Measurements from ENCODE around the gene LTBR. TPM values are rescaled to one million over a fixed set of nuclear protein-coding genes. Genes with fewer than 3 reads are reported as not detected.
A peak's percentile ranks its signal among the peaks of the same experiment; 100 is the strongest.

LTBR gene
- total and polyA plus RNA-seq, 10 of the 15 experiments (the other 5 are each of a cell fraction or from before 2014, with no cell fraction given) = 0.24 to 0.44 TPM; not detected in 8

DNA sequence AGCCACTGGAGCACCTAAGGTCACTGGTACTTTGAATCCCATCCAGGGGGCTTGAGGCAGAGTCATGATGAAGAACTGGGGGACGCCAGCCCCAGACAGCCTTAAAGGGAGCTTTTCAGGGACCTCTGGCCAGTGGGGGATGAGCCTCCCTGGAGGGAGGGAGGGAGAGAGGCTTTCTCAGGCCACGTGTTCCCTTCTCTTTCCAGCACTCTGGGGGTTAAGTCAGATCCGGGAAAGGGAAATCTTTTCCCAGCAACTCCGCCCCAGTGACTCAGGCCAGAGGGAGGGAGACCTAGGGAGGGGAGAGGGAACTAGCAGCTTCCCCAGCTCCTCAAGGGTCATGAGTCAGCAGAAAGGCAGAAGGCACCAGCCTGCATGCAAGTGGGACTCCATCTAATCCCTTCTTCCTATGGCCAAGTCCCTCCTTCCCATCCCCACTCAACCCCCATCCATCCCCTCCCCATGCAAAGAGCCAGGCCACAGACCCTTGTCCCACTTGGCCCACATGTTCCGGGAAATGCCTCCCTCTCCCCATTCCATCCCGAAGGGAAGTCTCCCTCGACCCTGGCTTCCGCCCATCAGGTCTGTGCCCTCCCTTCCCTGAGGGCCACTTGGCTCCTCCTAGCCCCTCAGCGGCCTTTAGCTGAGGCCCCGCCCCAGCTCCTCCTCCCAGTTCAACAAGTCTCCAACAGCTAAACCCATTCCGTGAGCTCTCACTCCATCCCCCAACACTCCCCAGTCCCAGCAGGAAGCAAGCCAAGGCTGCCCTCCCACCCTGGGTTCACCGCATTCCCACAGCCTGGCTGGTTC lies 47.7 kb upstream of the LTBR start (continued):
- TF ChIP-seq, protein P1, sequence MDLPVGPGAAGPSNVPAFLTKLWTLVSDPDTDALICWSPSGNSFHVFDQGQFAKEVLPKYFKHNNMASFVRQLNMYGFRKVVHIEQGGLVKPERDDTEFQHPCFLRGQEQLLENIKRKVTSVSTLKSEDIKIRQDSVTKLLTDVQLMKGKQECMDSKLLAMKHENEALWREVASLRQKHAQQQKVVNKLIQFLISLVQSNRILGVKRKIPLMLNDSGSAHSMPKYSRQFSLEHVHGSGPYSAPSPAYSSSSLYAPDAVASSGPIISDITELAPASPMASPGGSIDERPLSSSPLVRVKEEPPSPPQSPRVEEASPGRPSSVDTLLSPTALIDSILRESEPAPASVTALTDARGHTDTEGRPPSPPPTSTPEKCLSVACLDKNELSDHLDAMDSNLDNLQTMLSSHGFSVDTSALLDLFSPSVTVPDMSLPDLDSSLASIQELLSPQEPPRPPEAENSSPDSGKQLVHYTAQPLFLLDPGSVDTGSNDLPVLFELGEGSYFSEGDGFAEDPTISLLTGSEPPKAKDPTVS (IDR thresholded peaks at IDR 0.05; ENCODE audit: low read depth, low read length) = no peak
- TF ChIP-seq ZSCAN29 (IDR thresholded peaks at IDR 0.05) (no peak), BACH1 (IDR thresholded peaks at IDR 0.05; ENCODE audit: borderline replicate concordance) (peak; percentile 71; the same call in 1 of the 2 replicates), NFIC (IDR thresholded peaks at IDR 0.05; ENCODE audit: low read depth, low read length) (no peak; the same call in 1 of the 2 replicates), RAD51 (IDR thresholded peaks at IDR 0.05) (peak; percentile 37; the same call in 1 of the 2 replicates), HDGF (IDR thresholded peaks at IDR 0.05) (peak; percentile 53; the same call in 1 of the 2 replicates), EED (IDR thresholded peaks at IDR 0.05; ENCODE audit: low read depth) (peak; percentile 47; the same call in 1 of the 2 replicates), STAT1 (conservative IDR thresholded peaks at IDR 0.05) (no peak), FOXK2 (IDR thresholded peaks at IDR 0.05) (no peak), ASH2L (IDR thresholded peaks at IDR 0.05; ENCODE audit: borderline replicate concordance, low read depth) (no peak), ATF7 (IDR thresholded peaks at IDR 0.05; ENCODE audit: low read depth) (no peak; the same call in none of the 2 replicates), ZNF24 (IDR thresholded peaks at IDR 0.05) (no peak), BRCA1 (IDR thresholded peaks at IDR 0.05; ENCODE audit: low read depth, low read length) (no peak), SPI1 (IDR thresholded peaks at IDR 0.05; ENCODE audit: borderline replicate concordance, insufficient read depth, low read depth, low read length) (no peak), MEF2B (IDR thresholded peaks at IDR 0.05; ENCODE audit: partially characterized antibody, poor library complexity, severe bottlenecking) (no peak), ZZZ3 (IDR thresholded peaks at IDR 0.05; ENCODE audit: control insufficient read depth, insufficient read length, low read depth) (no peak), GATAD2B (conservative IDR thresholded peaks at IDR 0.05; ENCODE audit: low read depth) (0 out of 2 replicates have a peak, but pooled peaks have one; percentile 17), TCF3 (IDR thresholded peaks at IDR 0.05; ENCODE audit: borderline replicate concordance, insufficient read depth, low read depth, low read length) (no peak), ESRRA (IDR thresholded peaks at IDR 0.05; ENCODE audit: low read length) (no peak), IKZF2 (IDR thresholded peaks at IDR 0.05) (no peak; a peak in 2 of 4 replicates)
- TF ChIP-seq, protein P2, sequence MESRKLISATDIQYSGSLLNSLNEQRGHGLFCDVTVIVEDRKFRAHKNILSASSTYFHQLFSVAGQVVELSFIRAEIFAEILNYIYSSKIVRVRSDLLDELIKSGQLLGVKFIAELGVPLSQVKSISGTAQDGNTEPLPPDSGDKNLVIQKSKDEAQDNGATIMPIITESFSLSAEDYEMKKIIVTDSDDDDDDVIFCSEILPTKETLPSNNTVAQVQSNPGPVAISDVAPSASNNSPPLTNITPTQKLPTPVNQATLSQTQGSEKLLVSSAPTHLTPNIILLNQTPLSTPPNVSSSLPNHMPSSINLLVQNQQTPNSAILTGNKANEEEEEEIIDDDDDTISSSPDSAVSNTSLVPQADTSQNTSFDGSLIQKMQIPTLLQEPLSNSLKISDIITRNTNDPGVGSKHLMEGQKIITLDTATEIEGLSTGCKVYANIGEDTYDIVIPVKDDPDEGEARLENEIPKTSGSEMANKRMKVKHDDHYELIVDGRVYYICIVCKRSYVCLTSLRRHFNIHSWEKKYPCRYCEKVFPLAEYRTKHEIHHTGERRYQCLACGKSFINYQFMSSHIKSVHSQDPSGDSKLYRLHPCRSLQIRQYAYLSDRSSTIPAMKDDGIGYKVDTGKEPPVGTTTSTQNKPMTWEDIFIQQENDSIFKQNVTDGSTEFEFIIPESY (IDR thresholded peaks at IDR 0.05) = no peak
- TF ChIP-seq, protein P3, sequence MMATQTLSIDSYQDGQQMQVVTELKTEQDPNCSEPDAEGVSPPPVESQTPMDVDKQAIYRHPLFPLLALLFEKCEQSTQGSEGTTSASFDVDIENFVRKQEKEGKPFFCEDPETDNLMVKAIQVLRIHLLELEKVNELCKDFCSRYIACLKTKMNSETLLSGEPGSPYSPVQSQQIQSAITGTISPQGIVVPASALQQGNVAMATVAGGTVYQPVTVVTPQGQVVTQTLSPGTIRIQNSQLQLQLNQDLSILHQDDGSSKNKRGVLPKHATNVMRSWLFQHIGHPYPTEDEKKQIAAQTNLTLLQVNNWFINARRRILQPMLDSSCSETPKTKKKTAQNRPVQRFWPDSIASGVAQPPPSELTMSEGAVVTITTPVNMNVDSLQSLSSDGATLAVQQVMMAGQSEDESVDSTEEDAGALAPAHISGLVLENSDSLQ (IDR thresholded peaks at IDR 0.05) = no peak

Data from GM12878 (cell line).